Keratinocyte (primary cell): ENCODE results near the gene CFAP70. TPM values are rescaled to one million over a fixed set of nuclear protein-coding genes. Genes with fewer than 3 reads are reported as not detected.

ENCODE experiments used
- DNase-seq: peaks from one replicate; pipeline ENCODE4 v3.0.0-alpha.2; 2011; ENCODE audit warnings: low read depth, missing footprints, low spot score
- FAIRE-seq: peaks from 2 replicates; lab custom pipeline; 2011; peaks lifted over from hg19 to GRCh38; lab: Jason Lieb, UNC
- H2AFZ ChIP-seq: 2 replicates; pipeline ENCODE4 v1.6.0; 2012; ENCODE audit warnings: low read length, control low read depth, inconsistent platforms; ENCODE audit not compliant: control insufficient read depth
- H3K27ac ChIP-seq: 2 replicates; pipeline ENCODE4 v1.5.1; 2011; ENCODE audit warnings: low read length; ENCODE audit not compliant: control insufficient read depth, insufficient read depth
- H3K27me3 ChIP-seq: 3 replicates; pipeline ENCODE4 v1.6.0; 2011; ENCODE audit warnings: low read length; ENCODE audit not compliant: control insufficient read depth, insufficient read depth; ENCODE audit errors: extremely low read depth
- H3K36me3 ChIP-seq, 2 experiments: 2 replicates in 1 of 2; 3 replicates in 1 of 2; pipeline ENCODE4 v1.5.1; 2011; ENCODE audit warnings: low read length in 2 of 2, mild to moderate bottlenecking in 1 of 2; ENCODE audit not compliant: control insufficient read depth in 2 of 2, insufficient read depth in 2 of 2; ENCODE audit errors: extremely low read depth in 1 of 2
- H3K4me1 ChIP-seq: 3 replicates; pipeline ENCODE4 v1.5.1; 2011; ENCODE audit warnings: low read length; ENCODE audit not compliant: control insufficient read depth, insufficient read depth; ENCODE audit errors: extremely low read depth
- H3K4me2 ChIP-seq: 3 replicates; pipeline ENCODE4 v1.6.0; 2011; ENCODE audit warnings: low read depth, low read length; ENCODE audit not compliant: control insufficient read depth, insufficient read depth; ENCODE audit errors: extremely low read depth
- H3K4me3 ChIP-seq, 3 experiments: fragments of 200-600 bp in 1 of 3; sonication (generic) in 1 of 3; 2 replicates in 2 of 3; 3 replicates in 1 of 3; pipeline ENCODE4 v1.5.1; 2011 to 2016; ENCODE audit warnings: low read length in 3 of 3, mild to moderate bottlenecking in 3 of 3, control low read depth in 2 of 3, inconsistent platforms in 1 of 3, low read depth in 1 of 3, mixed read lengths in 1 of 3, mixed run types in 1 of 3, moderate library complexity in 1 of 3; ENCODE audit not compliant: control insufficient read depth in 2 of 3, insufficient read depth in 2 of 3; ENCODE audit errors: extremely low read depth in 1 of 3
- H3K79me2 ChIP-seq: 2 replicates; pipeline ENCODE4 v1.6.0; 2012; ENCODE audit warnings: low read length; ENCODE audit not compliant: control insufficient read depth, insufficient read depth
- H3K9ac ChIP-seq: 3 replicates; pipeline ENCODE4 v1.6.0; 2011; ENCODE audit warnings: low read length; ENCODE audit not compliant: control insufficient read depth, insufficient read depth; ENCODE audit errors: extremely low read depth
- H3K9me1 ChIP-seq: 3 replicates; pipeline ENCODE4 v1.6.0; 2011; ENCODE audit warnings: low read length; ENCODE audit not compliant: control insufficient read depth, insufficient read depth; ENCODE audit errors: extremely low read depth
- H3K9me3 ChIP-seq: 2 replicates; pipeline ENCODE4 v1.5.1; 2012; ENCODE audit warnings: low read depth, low read length; ENCODE audit not compliant: control insufficient read depth
- H4K20me1 ChIP-seq: 3 replicates; pipeline ENCODE4 v1.6.0; 2011; ENCODE audit warnings: low read length; ENCODE audit not compliant: control insufficient read depth, insufficient read depth; ENCODE audit errors: extremely low read depth
- EZH2 ChIP-seq: IDR thresholded peaks from one replicate; pipeline ENCODE4 v1.6.1; 2012; ENCODE audit warnings: inconsistent platforms, mild to moderate bottlenecking, low read length, moderate library complexity
- dilution Hi-C: fragments of 300-500 bp; cut with MboI; formaldehyde crosslinking; loops from one replicate; pipeline ENCODE4 v1.7.0; 2020; ENCODE audit warnings: low sequenced_read_pairs; ENCODE audit not compliant: extremely low pct_ligation_motif_present
- polyA plus RNA-seq, 5 experiments: library from polyadenylated mRNA; depleted of rRNA in 3 of 5; stranded (reverse) in 3 of 5; stranded (forward) in 1 of 5; unstranded in 1 of 5; fragments of >200 nt; gene quantifications; 1 replicate in 1 of 5; 2 replicates in 3 of 5; 3 replicates in 1 of 5; pipeline versions ENCODE4 v1.2.1 to v1.2.3, GENCODE V29; 2011 to 2012; ENCODE audit warnings: missing spikeins in 2 of 5, low read depth in 1 of 5, low replicate concordance in 1 of 5
- TF ChIP-seq, protein P1 (sequence below), 3 experiments: IDR thresholded peaks in 1 of 3; conservative IDR thresholded peaks in 1 of 3; optimal IDR thresholded peaks in 1 of 3; 2 replicates in 2 of 3; 3 replicates in 1 of 3; pipeline versions ENCODE3 to v1.5.1; 2011; ENCODE audit warnings: low read length in 3 of 3, mild to moderate bottlenecking in 3 of 3, moderate library complexity in 2 of 3, control low read depth in 1 of 3, inconsistent platforms in 1 of 3; ENCODE audit not compliant: insufficient read depth in 2 of 3; ENCODE audit errors: extremely low read depth in 1 of 3

The CFAP70 gene
- polyA plus RNA-seq, 1 donor (not counting 4 experiments of a cell fraction or from before 2014, with no cell fraction given): 2.1 TPM

- Histone ChIP-seq H3K79me2 (no peaks in the 10 kb centered on the region), H3K9me3 (no peaks in the 10 kb centered on the region), H2AFZ (no peak overlapping the region), H3K27me3 (no peaks in the 10 kb centered on the region), H3K4me3 (no peak overlapping the region), H3K27ac (no peak overlapping the region), H3K4me2 (no peak overlapping the region), H3K9ac (no peak overlapping the region), H3K4me1 (peaks cover 21% of the 10 kb centered on the region), H3K9me1 (no peaks in the 10 kb centered on the region), H4K20me1 (no peaks in the 10 kb centered on the region), H3K36me3 (no peaks in the 10 kb centered on the region)
- FAIRE-seq: no peak
- dilution Hi-C loops: loop anchor here (25.0 kb wide), 1 partner anchor 123 kb away; no protein-coding TSS in a partner anchor
- TF ChIP-seq EZH2: no peak
- TF ChIP-seq, protein P1, sequence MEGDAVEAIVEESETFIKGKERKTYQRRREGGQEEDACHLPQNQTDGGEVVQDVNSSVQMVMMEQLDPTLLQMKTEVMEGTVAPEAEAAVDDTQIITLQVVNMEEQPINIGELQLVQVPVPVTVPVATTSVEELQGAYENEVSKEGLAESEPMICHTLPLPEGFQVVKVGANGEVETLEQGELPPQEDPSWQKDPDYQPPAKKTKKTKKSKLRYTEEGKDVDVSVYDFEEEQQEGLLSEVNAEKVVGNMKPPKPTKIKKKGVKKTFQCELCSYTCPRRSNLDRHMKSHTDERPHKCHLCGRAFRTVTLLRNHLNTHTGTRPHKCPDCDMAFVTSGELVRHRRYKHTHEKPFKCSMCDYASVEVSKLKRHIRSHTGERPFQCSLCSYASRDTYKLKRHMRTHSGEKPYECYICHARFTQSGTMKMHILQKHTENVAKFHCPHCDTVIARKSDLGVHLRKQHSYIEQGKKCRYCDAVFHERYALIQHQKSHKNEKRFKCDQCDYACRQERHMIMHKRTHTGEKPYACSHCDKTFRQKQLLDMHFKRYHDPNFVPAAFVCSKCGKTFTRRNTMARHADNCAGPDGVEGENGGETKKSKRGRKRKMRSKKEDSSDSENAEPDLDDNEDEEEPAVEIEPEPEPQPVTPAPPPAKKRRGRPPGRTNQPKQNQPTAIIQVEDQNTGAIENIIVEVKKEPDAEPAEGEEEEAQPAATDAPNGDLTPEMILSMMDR (optimal IDR thresholded peaks at IDR 0.05 in 1 of 3, IDR thresholded peaks at IDR 0.05 in 1 of 3, conservative IDR thresholded peaks at IDR 0.05 in 1 of 3; ENCODE audit: extremely low read depth in 1 of 3, insufficient read depth in 2 of 3, low read length in 3 of 3): no peak
- DNase-seq: no peak
These were observed 94.2 kb downstream of the CFAP70 start for GRCh38 chr10:73264423-73264822.

GRCh38 chr10:73263693-73264347, 94.8 kb downstream of the CFAP70 start:
- FAIRE-seq (no peak), DNase-seq (no peak)
- Histone ChIP-seq H3K27me3 (no peaks in the 10 kb centered on the region), H3K4me3 (no peak overlapping the region), H3K9me3 (no peaks in the 10 kb centered on the region), H2AFZ (no peak overlapping the region), H3K36me3 (no peaks in the 10 kb centered on the region), H3K9ac (no peak overlapping the region), H3K27ac (peak overlapping the region; percentile 89), H3K4me1 (peaks cover 17% of the 10 kb centered on the region), H3K9me1 (no peaks in the 10 kb centered on the region), H3K4me2 (no peak overlapping the region), H4K20me1 (no peaks in the 10 kb centered on the region), H3K79me2 (no peaks in the 10 kb centered on the region)
- TF ChIP-seq EZH2: no peak
- TF ChIP-seq, protein P1 (optimal IDR thresholded peaks at IDR 0.05 in 1 of 3, IDR thresholded peaks at IDR 0.05 in 1 of 3, conservative IDR thresholded peaks at IDR 0.05 in 1 of 3; ENCODE audit: extremely low read depth in 1 of 3, insufficient read depth in 2 of 3, low read length in 3 of 3): peak in 2 of 3 experiments; percentile 32 to 54
- dilution Hi-C loops: loop anchor here (25.0 kb wide), 1 partner anchor 123 kb away; no protein-coding TSS in a partner anchor
